Smooth muscle cell (in vitro differentiated cells): ENCODE measurements around the gene ORC4. TPM values are rescaled to one million over a fixed set of nuclear protein-coding genes. Genes with fewer than 3 reads are reported as not detected.
"Not testable (repeated sequence)": the region's sequence is repeated elsewhere in the genome, so short reads cannot be mapped to it uniquely, and the experiment has no call there.

Source experiments
- DNase-seq: peaks from one replicate; lab custom pipeline; 2025; ENCODE audit not compliant: unreplicated experiment; lab: John Stamatoyannopoulos, UW
- H2AFZ ChIP-seq: fragments of 200-600 bp; sonication (generic); 2 replicates; pipeline ENCODE4 v1.6.0; 2016; ENCODE audit warnings: antibody characterized with exemption, low read depth, mild to moderate bottlenecking
- H3F3A ChIP-seq: fragments of 200-600 bp; sonication (generic); 2 replicates; pipeline ENCODE4 v1.6.0; 2017; ENCODE audit warnings: antibody characterized with exemption, low read depth
- H3K27ac ChIP-seq: fragments of 200-600 bp; sonication (generic); 2 replicates; pipeline ENCODE4 v1.5.1; 2016; ENCODE audit warnings: low read depth, mild to moderate bottlenecking
- H3K27me3 ChIP-seq: fragments of 200-600 bp; sonication (generic); 2 replicates; pipeline ENCODE4 v1.6.1; 2016; ENCODE audit warnings: low read depth, mild to moderate bottlenecking
- H3K36me3 ChIP-seq: fragments of 200-600 bp; sonication (generic); 2 replicates; pipeline ENCODE4 v1.5.1; 2016; ENCODE audit warnings: low read depth
- H3K4me1 ChIP-seq: fragments of 200-600 bp; sonication (generic); 2 replicates; pipeline ENCODE4 v1.5.1; 2016; ENCODE audit warnings: low read depth
- H3K4me2 ChIP-seq: fragments of 200-600 bp; sonication (generic); 2 replicates; pipeline ENCODE4 v1.6.0; 2016; ENCODE audit warnings: mild to moderate bottlenecking
- H3K4me3 ChIP-seq: fragments of 200-600 bp; sonication (generic); 2 replicates; pipeline ENCODE4 v1.5.1; 2016; ENCODE audit warnings: mild to moderate bottlenecking
- H3K79me2 ChIP-seq: fragments of 200-600 bp; sonication (generic); 2 replicates; pipeline ENCODE4 v1.6.0; 2016; ENCODE audit warnings: low read depth, mild to moderate bottlenecking
- H3K9ac ChIP-seq: fragments of 200-600 bp; sonication (generic); 2 replicates; pipeline ENCODE4 v1.6.0; 2016; ENCODE audit warnings: low read depth
- H3K9me3 ChIP-seq: fragments of 200-600 bp; sonication (generic); replicated peaks from 2 replicates; pipeline ENCODE4 v1.5.1; 2016; ENCODE audit warnings: low read depth
- H4K20me1 ChIP-seq: fragments of 200-600 bp; sonication (generic); 2 replicates; pipeline ENCODE4 v1.6.0; 2016; ENCODE audit warnings: low read depth
- CTCF ChIP-seq: fragments of 200-600 bp; sonication (generic); IDR thresholded peaks from 2 replicates; pipeline ENCODE4 v1.5.1; 2017; ENCODE audit warnings: borderline replicate concordance, mild to moderate bottlenecking, antibody characterized with exemption; ENCODE audit not compliant: insufficient read depth, poor library complexity, severe bottlenecking
- WGBS: methylation state at CpG from one replicate; pipeline ENCODE4 v1.1.7; 2016; ENCODE audit warnings: low lambda C conversion rate; 5-methylcytosine and 5-hydroxymethylcytosine counted together
- polyA plus RNA-seq: library from polyadenylated mRNA; unstranded; fragments of >200 nt; fragmentation: Nextera tagmentation; extraction: Ambion mirVana; gene quantifications from 2 replicates; pipeline ENCODE4 v1.2.1, GENCODE V29; 2016
- total RNA-seq: library from RNA; depleted of rRNA; stranded (reverse); fragments of >200 nt; gene quantifications from 2 replicates; pipeline ENCODE4 v1.2.3, GENCODE V29; 2014

Gene ORC4
- total and polyA plus RNA-seq, 2 experiments from 2014 or later: 23.7 to 75.3 TPM

- Histone ChIP-seq H3K9ac (no peak overlapping the region), H3K4me1 (peaks cover 17% of the 10 kb centered on the region), H3K4me2 (peak overlapping the region; percentile 3), H3K4me3 (no peak overlapping the region), H3K27ac (no peak overlapping the region), H3F3A (no peaks in the 10 kb centered on the region), H4K20me1 (peaks cover 32% of the 10 kb centered on the region), H3K36me3 (no peaks in the 10 kb centered on the region), H2AFZ (no peak overlapping the region), H3K79me2 (peaks cover 82% of the 10 kb centered on the region), H3K9me3 (no peaks in the 10 kb centered on the region), H3K27me3 (no peaks in the 10 kb centered on the region)
- no peak for TF ChIP-seq CTCF
- no peak for DNase-seq
- 46% methylated on average over 4 of the region's 4 CpGs for whole genome bisulfite sequencing
Measured at GRCh38 chr2:147998203-147998602, 22.3 kb downstream of the ORC4 start.

- no peak for DNase-seq
- Histone ChIP-seq H3K27me3 (no peaks in the 10 kb centered on the region), H3K9me3 (no peaks in the 10 kb centered on the region), H3K9ac (no peak overlapping the region), H3K4me1 (peaks cover 17% of the 10 kb centered on the region), H3K36me3 (no peaks in the 10 kb centered on the region), H3F3A (no peaks in the 10 kb centered on the region), H4K20me1 (peaks cover 45% of the 10 kb centered on the region), H3K4me3 (no peak overlapping the region), H3K79me2 (peaks cover 80% of the 10 kb centered on the region), H3K4me2 (no peak overlapping the region), H3K27ac (no peak overlapping the region), H2AFZ (no peak overlapping the region)
- TF ChIP-seq CTCF: no peak
Measured at GRCh38 chr2:147996828-147997227, 23.7 kb downstream of the ORC4 start.

- H3K79me2 ChIP-seq: peaks cover 68% of the 10 kb centered on the region
Measured at GRCh38 chr2:147994965-147995364, 25.6 kb downstream of the ORC4 start.

GRCh38 chr2:147989809-147990403, 30.6 kb downstream of the ORC4 start:
- WGBS: 78% methylated on average over 4 of the region's 4 CpGs
- DNase-seq: no peak
- Histone ChIP-seq H3K79me2 (peaks cover 76% of the 10 kb centered on the region), H3K4me2 (no peak overlapping the region), H3K4me3 (no peak overlapping the region), H3K27ac (no peak overlapping the region), H4K20me1 (peaks cover 69% of the 10 kb centered on the region), H3K36me3 (no peaks in the 10 kb centered on the region), H3K9ac (no peak overlapping the region), H3F3A (no peaks in the 10 kb centered on the region), H3K27me3 (no peaks in the 10 kb centered on the region), H3K9me3 (no peaks in the 10 kb centered on the region), H2AFZ (no peak overlapping the region), H3K4me1 (no peaks in the 10 kb centered on the region)
- peak; percentile 84 for TF ChIP-seq CTCF

More at GRCh38 chr2:147994965-147995364, 25.6 kb downstream of the ORC4 start:
- H3K4me2 ChIP-seq, DNase-seq, H3K27ac ChIP-seq, H3F3A ChIP-seq, H3K9ac ChIP-seq, H3K36me3 ChIP-seq, H3K4me3 ChIP-seq, H3K9me3 ChIP-seq, H3K27me3 ChIP-seq, H2AFZ ChIP-seq: not testable (repeated sequence)
- WGBS: 94% methylated on average over 7 of the region's 7 CpGs
- Histone ChIP-seq H4K20me1 (peaks cover 46% of the 10 kb centered on the region), H3K4me1 (peaks cover 15% of the 10 kb centered on the region)
